Measurements from ENCODE around the gene ATG2A. TPM values are rescaled to one million over a fixed set of nuclear protein-coding genes. Genes with fewer than 3 reads are reported as not detected.

The ATG2A gene
- total RNA-seq, 1 experiment from 2014 or later: 28.6 TPM

DNA sequence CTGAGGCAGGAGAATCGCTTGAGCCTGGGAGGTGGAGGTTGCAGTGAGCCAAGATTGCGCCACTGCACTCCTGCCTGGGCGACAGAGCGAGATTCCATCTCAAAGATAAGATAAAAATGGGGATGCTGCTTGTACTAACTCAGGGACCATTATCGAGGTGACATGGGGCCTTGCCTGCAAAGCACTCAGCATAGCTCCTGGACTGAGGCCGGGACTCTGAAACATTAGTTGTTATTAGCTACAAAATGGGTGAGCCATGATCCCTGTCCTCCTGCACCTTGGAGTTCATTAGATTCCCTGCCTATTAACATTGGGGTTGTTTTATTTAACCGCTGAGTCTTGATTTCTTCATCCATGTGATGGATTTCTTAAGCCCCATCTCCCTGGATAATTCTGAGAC lies 12.6 kb upstream of the ATG2A start:
- no peak overlapping the region for H3K27ac ChIP-seq (ENCODE audit: low read depth, low read length, poor library complexity, severe bottlenecking)
- CTCF ChIA-PET: no interaction called here
- TF ChIP-seq EZH2 (IDR thresholded peaks at IDR 0.05; ENCODE audit: borderline replicate concordance, low read depth, low read length, poor library complexity, severe bottlenecking): no peak
- no peaks in the 10 kb centered on the region for H3K27me3 ChIP-seq (replicated peaks; ENCODE audit: insufficient read depth, low read depth, low read length, poor library complexity)
- intact Hi-C loops (cut with micrococcal nuclease; ENCODE audit: unreplicated experiment): no loop called here
- H3K4me3 ChIP-seq (ENCODE audit: low read depth, low read length, poor library complexity, severe bottlenecking): no peak overlapping the region
- no peak for DNase-seq (ENCODE audit: low spot score)
- peaks cover 5% of the 10 kb centered on the region for H3K4me1 ChIP-seq (ENCODE audit: insufficient read depth, low read length, poor library complexity, severe bottlenecking)
- POLR2A ChIA-PET (ENCODE audit: low non-redundant PET): no interaction called here
- H3K9me3 ChIP-seq (ENCODE audit: low read depth, low read length, poor library complexity, severe bottlenecking): no peaks in the 10 kb centered on the region
- H3K36me3 ChIP-seq (ENCODE audit: insufficient read depth, low read length, poor library complexity, severe bottlenecking): no peaks in the 10 kb centered on the region
- BruUV-seq (replicated peaks): no TSS peak

DNA sequence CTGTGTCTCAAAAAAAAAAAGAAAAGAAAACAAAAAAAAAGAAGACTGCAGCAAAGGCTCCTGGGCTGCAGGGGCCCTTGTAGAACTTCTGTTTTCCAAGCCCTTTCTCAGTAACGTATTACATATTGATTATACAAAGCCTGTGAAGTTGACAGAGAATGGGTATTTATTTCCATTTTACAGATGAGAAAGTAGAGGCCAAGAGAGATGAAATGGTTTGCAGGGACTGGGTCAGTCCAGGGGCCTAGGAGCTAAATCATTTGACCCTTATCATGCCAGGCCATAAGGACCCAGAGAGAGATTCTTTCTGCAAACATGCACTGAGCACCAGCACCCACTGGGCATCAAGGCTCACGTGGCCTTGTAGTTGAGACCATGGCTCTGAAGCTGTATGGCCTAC lies 11.9 kb upstream of the ATG2A start:
- Histone ChIP-seq H3K27me3 (replicated peaks; ENCODE audit: insufficient read depth, low read depth, low read length, poor library complexity) (no peaks in the 10 kb centered on the region), H3K4me1 (ENCODE audit: insufficient read depth, low read length, poor library complexity, severe bottlenecking) (peaks cover 5% of the 10 kb centered on the region), H3K36me3 (ENCODE audit: insufficient read depth, low read length, poor library complexity, severe bottlenecking) (no peaks in the 10 kb centered on the region), H3K27ac (ENCODE audit: low read depth, low read length, poor library complexity, severe bottlenecking) (no peak overlapping the region), H3K4me3 (ENCODE audit: low read depth, low read length, poor library complexity, severe bottlenecking) (no peak overlapping the region), H3K9me3 (ENCODE audit: low read depth, low read length, poor library complexity, severe bottlenecking) (no peaks in the 10 kb centered on the region)
- TF ChIP-seq EZH2 (IDR thresholded peaks at IDR 0.05; ENCODE audit: borderline replicate concordance, low read depth, low read length, poor library complexity, severe bottlenecking): no peak
- TF ChIP-seq, protein P1, sequence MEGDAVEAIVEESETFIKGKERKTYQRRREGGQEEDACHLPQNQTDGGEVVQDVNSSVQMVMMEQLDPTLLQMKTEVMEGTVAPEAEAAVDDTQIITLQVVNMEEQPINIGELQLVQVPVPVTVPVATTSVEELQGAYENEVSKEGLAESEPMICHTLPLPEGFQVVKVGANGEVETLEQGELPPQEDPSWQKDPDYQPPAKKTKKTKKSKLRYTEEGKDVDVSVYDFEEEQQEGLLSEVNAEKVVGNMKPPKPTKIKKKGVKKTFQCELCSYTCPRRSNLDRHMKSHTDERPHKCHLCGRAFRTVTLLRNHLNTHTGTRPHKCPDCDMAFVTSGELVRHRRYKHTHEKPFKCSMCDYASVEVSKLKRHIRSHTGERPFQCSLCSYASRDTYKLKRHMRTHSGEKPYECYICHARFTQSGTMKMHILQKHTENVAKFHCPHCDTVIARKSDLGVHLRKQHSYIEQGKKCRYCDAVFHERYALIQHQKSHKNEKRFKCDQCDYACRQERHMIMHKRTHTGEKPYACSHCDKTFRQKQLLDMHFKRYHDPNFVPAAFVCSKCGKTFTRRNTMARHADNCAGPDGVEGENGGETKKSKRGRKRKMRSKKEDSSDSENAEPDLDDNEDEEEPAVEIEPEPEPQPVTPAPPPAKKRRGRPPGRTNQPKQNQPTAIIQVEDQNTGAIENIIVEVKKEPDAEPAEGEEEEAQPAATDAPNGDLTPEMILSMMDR (conservative IDR thresholded peaks at IDR 0.05; ENCODE audit: low read depth, low read length): no peak
- ChIA-PET POLR2A (ENCODE audit: low non-redundant PET) (no interaction called here), CTCF (no interaction called here)
- no TSS peak for BruUV-seq (replicated peaks)
- intact Hi-C loops (cut with micrococcal nuclease; ENCODE audit: unreplicated experiment): no loop called here
- DNase-seq (ENCODE audit: low spot score): no peak

DNA sequence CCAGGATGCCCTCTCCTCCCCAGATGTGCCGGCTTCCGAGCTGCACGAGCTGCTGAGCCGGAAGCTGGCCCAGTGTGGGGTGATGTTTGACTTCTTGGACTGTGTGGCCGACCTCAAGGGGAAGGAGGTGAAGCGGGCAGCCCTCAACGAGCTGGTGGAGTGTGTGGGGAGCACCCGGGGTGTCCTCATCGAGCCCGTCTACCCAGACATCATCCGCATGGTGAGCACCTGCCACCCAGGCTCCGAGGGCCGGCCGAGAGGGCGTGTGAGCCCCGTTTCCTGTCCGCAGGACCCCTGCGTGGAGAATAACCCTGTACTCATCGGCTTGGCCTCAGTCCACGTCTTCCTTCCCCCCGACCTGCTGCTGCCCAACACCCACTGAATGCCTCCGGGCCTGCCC lies 9.7 kb upstream of the ATG2A start:
- H3K36me3 ChIP-seq (ENCODE audit: insufficient read depth, low read length, poor library complexity, severe bottlenecking): no peaks in the 10 kb centered on the region
- no peak overlapping the region for H3K4me3 ChIP-seq (ENCODE audit: low read depth, low read length, poor library complexity, severe bottlenecking)
- ChIA-PET CTCF (no interaction called here), POLR2A (ENCODE audit: low non-redundant PET) (no interaction called here)
- no peak overlapping the region for H3K27ac ChIP-seq (ENCODE audit: low read depth, low read length, poor library complexity, severe bottlenecking)
- TF ChIP-seq EZH2 (IDR thresholded peaks at IDR 0.05; ENCODE audit: borderline replicate concordance, low read depth, low read length, poor library complexity, severe bottlenecking): no peak
- TF ChIP-seq, protein P1 (conservative IDR thresholded peaks at IDR 0.05; ENCODE audit: low read depth, low read length): no peak
- DNase-seq (ENCODE audit: low spot score): no peak
- peaks cover 8% of the 10 kb centered on the region for H3K4me1 ChIP-seq (ENCODE audit: insufficient read depth, low read length, poor library complexity, severe bottlenecking)
- no TSS peak for BruUV-seq (replicated peaks)
- no peaks in the 10 kb centered on the region for H3K9me3 ChIP-seq (ENCODE audit: low read depth, low read length, poor library complexity, severe bottlenecking)
- intact Hi-C loops (cut with micrococcal nuclease; ENCODE audit: unreplicated experiment): no loop called here
- H3K27me3 ChIP-seq (replicated peaks; ENCODE audit: insufficient read depth, low read depth, low read length, poor library complexity): no peaks in the 10 kb centered on the region

Measured in A673 (cell line).